Panc1 (cell line): ENCODE measurements around the gene ERCC1.

Experiments
- CTCF ChIP-seq: fragments of 450-650 bp; IDR thresholded peaks from 2 replicates; pipeline ENCODE4 v1.5.1; 2017; ENCODE audit warnings: mild to moderate bottlenecking
- POLR2AphosphoS5 ChIP-seq: IDR thresholded peaks from 2 replicates; pipeline ENCODE4 v1.6.1; 2012; ENCODE audit warnings: mild to moderate bottlenecking, low read depth, low read length, moderate library complexity
- SIN3A ChIP-seq: IDR thresholded peaks from 2 replicates; pipeline ENCODE4 v1.6.1; 2012; ENCODE audit warnings: low read depth, mild to moderate bottlenecking, low read length, moderate library complexity, borderline replicate concordance; ENCODE audit not compliant: insufficient read depth
- TCF7L2 ChIP-seq: IDR thresholded peaks from 2 replicates; pipeline ENCODE4 v1.6.1; 2011; ENCODE audit warnings: mild to moderate bottlenecking, low read depth, low read length, inconsistent platforms
- TF ChIP-seq, protein P1 (sequence below), 2 experiments: IDR thresholded peaks; 2 replicates each; pipeline ENCODE4 v1.6.1; 2011 to 2012; ENCODE audit warnings: low read depth in 2 of 2, control low read depth in 1 of 2, low read length in 1 of 2, mild to moderate bottlenecking in 1 of 2, moderate library complexity in 1 of 2; ENCODE audit not compliant: insufficient read depth in 1 of 2

DNA sequence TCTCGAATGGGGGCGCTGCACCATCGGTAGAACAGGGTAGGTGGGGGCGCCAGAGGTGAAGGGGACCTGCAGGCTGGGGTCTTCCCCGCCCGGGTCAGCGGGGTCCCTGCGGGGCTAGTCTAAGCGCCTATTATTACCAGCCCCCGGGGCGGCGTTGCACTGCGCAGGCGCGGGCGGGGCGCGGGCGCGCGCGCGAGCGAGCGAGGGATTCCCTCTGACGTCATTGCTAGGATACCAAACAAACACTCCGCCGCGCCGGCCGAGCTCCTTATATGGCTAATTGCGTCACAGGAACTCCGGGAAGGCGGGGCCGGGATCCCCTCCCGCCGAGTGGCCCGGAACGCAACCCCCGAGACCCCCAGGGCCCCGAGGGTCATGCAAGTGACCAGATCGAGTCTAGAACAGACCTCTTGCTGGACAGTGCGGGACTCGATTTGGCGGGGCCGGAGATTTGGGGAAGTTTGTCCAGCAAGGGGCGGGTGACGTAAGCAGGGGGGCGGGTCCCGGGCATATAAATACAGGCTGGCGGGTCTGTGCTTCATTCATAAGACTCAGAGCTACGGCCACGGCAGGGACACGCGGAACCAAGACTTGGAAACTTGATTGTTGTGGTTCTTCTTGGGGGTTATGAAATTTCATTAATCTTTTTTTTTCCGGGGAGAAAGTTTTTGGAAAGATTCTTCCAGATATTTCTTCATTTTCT lies 43.9 kb upstream of the ERCC1 start, which contains the start of gene FOSB:
- TF ChIP-seq CTCF (no peak), POLR2AphosphoS5 (peak; percentile 55; the same call in 1 of the 2 replicates), SIN3A (no peak; the same call in 1 of the 2 replicates), TCF7L2 (peak; percentile 65)
- TF ChIP-seq, protein P1, sequence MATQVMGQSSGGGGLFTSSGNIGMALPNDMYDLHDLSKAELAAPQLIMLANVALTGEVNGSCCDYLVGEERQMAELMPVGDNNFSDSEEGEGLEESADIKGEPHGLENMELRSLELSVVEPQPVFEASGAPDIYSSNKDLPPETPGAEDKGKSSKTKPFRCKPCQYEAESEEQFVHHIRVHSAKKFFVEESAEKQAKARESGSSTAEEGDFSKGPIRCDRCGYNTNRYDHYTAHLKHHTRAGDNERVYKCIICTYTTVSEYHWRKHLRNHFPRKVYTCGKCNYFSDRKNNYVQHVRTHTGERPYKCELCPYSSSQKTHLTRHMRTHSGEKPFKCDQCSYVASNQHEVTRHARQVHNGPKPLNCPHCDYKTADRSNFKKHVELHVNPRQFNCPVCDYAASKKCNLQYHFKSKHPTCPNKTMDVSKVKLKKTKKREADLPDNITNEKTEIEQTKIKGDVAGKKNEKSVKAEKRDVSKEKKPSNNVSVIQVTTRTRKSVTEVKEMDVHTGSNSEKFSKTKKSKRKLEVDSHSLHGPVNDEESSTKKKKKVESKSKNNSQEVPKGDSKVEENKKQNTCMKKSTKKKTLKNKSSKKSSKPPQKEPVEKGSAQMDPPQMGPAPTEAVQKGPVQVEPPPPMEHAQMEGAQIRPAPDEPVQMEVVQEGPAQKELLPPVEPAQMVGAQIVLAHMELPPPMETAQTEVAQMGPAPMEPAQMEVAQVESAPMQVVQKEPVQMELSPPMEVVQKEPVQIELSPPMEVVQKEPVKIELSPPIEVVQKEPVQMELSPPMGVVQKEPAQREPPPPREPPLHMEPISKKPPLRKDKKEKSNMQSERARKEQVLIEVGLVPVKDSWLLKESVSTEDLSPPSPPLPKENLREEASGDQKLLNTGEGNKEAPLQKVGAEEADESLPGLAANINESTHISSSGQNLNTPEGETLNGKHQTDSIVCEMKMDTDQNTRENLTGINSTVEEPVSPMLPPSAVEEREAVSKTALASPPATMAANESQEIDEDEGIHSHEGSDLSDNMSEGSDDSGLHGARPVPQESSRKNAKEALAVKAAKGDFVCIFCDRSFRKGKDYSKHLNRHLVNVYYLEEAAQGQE (IDR thresholded peaks at IDR 0.05; ENCODE audit: insufficient read depth in 1 of 2, low read depth in 2 of 2, low read length in 1 of 2), result no peak; a peak in 1 of 4 replicates
